HG03066 (cell line): ENCODE measurements around the gene TALDO1.

ENCODE experiments used
- ATAC-seq: cut with Tn5 transposase; IDR thresholded peaks from one replicate; pipeline ENCODE4 v1.9.1; 2021; ENCODE audit warnings: low read depth; ENCODE audit not compliant: unreplicated experiment

The TALDO1 gene

GRCh38 chr11:783581-784015 is 36.3 kb downstream of the TALDO1 start:
- no peak for ATAC-seq

- no peak for ATAC-seq
These were observed 39.2 kb downstream of the TALDO1 start for GRCh38 chr11:786235-787083.

- no peak for ATAC-seq
These were observed 39.9 kb downstream of the TALDO1 start for GRCh38 chr11:787084-787675.

GRCh38 chr11:788009-788640 is 40.9 kb downstream of the TALDO1 start:
- ATAC-seq, result no peak

- ATAC-seq, result no peak
These were observed 42.0 kb downstream of the TALDO1 start for GRCh38 chr11:788953-789940.

- ATAC-seq, result no peak
These were observed 42.7 kb downstream of the TALDO1 start, which contains the start of gene CEND1 for GRCh38 chr11:789943-790342. CEND1 (minus strand) TSS chr11:790090; CDS start chr11:788576, 1,514 bp downstream.

- no peak for ATAC-seq
These were observed 43.7 kb downstream of the TALDO1 start for GRCh38 chr11:790721-791564.

GRCh38 chr11:791658-792534 is 44.6 kb downstream of the TALDO1 start:
- no peak for ATAC-seq

- ATAC-seq, result no peak
These were observed 45.2 kb downstream of the TALDO1 start for GRCh38 chr11:792535-792821.

GRCh38 chr11:792873-793272 is 45.6 kb downstream of the TALDO1 start:
- ATAC-seq, result no peak

GRCh38 chr11:793556-793955 is 46.3 kb downstream of the TALDO1 start:
- no peak for ATAC-seq

GRCh38 chr11:794013-794765 is 46.9 kb downstream of the TALDO1 start:
- ATAC-seq, result no peak

- ATAC-seq, result no peak
These were observed 47.7 kb downstream of the TALDO1 start for GRCh38 chr11:794766-795633.

GRCh38 chr11:795634-796564 is 48.6 kb downstream of the TALDO1 start:
- ATAC-seq, result peak; percentile 28

- no peak for ATAC-seq
These were observed 49.5 kb downstream of the TALDO1 start for GRCh38 chr11:796565-797295.
